NCI-H2227 treated with DMSO at 0.1 percent for 48 hours (cell line): Measurements from ENCODE around the gene TACSTD2.
"Not testable (repeated sequence)": the region's sequence is repeated elsewhere in the genome, so short reads cannot be mapped to it uniquely, and the experiment has no call there.

Source experiments
- DNase-seq: peaks from one replicate; lab custom pipeline; 2025; lab: John Stamatoyannopoulos, UW

The TACSTD2 gene

DNA sequence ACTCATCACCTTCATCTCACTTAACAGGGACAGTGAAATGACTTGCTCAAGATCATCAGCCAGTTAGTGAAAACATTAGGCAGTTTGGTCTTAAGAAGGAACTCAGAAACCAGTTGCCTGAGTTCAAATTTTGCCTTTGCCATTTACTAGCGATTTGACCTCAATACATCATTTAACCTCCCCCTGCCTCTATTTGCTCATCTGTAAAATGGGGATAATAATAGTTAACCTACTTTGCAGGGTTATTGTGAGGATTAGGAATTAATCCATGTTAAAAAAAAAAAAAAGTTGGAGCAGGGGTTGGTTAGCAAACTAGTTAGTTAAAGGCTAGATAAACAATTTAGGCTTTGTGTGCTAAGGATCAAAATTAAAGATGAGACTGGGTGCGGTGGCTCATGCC lies 10.6 kb upstream of the TACSTD2 start:
- no peak for DNase-seq

DNA sequence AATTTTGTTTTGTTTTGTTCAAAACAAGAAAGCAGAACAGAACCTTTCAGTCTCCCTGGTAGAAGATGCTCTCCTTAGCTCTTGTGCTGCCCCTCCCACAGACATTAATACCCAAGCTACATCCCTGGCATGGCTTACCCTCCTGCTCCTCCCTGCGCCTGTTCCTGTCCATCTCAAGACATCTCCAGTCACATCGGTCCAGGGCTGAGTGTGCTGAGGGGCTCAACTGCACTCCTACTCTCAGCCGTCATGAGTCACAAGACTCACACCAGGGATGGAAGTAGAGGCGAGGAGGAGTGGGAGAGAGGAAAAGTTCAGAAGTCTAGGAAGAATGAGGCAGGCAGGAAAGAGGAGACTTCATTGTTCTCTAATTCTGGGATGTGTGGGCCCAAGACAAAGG lies 9.2 kb upstream of the TACSTD2 start:
- DNase-seq = no peak

DNA sequence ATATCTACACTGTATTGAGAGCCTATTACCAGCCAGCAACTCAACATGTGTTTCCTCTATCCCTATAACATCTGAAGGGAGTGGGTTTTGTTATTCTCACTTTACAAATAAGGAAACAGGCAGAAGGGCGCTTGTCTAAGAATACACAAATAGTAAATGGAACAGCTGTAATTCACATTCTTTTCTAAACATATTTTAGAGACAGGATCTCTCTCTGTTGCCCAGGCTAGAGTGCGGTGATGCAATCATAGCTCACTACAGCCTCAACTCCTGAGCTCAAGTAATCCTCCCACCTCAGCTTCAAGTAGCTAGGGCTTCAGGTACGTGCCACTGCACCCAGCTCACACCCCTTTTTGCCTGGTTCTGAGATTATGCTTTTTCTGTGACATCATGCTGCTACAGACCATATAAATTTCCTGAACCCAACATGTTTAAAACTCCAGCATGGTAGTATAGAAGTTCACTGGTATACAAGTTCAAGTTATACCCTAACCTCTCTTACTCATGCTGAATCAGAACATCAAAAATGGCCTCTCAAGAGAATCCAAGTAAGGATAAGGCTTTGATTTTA lies 8.6 kb upstream of the TACSTD2 start:
- no peak for DNase-seq

DNA sequence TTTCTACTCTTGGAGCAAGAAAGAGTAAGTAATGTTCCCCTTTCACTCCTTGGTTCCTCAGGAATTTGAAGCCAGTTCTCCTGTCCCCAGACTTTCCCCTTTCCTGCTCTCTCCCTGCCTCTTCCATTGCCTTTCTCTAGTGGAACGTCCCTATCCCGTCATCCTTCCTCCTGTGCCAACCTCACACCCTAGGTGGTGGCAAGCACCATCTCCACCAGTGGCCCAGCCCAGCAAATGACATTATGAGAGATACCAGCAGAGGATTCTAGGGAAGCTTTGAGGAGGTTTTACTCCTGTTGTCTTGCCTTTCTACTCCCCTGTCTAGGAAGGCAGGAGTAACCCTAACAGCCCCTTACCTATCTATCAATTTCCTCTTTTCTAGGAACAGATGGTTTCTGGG lies 8.1 kb upstream of the TACSTD2 start:
- no peak for DNase-seq

DNA sequence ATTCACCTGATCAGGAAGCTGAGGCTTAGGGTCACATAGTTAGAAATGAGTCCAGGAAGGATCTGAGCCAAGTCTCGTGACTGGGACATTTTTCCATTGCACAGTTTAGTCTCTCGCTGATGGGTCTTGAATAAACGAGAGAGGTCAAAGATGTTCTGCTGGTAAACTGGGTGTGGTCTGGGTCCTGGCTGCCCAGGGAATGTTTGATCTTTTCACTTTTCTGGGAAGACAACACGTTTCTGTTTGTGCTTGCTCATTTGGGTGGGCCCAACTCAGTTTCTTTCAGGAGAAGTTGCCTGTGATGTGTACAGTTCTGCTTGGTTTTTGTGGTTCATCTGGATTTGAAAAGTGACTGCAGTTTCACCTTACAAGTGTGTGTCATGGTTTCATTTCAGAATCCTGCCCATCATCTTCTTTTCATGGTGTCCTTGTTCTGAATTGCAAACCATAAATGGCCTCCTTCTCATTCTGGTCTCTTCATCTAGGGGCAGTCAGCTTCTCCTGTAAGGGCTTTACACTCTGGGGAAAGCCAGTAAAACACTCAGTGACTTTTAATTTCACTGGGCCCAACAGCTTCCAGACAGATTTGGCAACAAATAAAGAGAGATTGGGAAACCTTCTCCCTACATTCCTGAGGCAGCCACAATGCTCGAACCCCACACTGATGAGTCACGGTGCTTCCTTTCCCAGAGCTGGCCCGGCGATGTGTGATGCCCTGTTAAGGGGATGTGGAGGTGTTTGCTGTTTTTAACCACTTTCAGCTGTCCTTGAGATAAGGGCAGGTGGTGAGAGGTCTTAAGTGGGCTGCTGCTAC lies 7.2 kb upstream of the TACSTD2 start:
- no peak for DNase-seq

DNA sequence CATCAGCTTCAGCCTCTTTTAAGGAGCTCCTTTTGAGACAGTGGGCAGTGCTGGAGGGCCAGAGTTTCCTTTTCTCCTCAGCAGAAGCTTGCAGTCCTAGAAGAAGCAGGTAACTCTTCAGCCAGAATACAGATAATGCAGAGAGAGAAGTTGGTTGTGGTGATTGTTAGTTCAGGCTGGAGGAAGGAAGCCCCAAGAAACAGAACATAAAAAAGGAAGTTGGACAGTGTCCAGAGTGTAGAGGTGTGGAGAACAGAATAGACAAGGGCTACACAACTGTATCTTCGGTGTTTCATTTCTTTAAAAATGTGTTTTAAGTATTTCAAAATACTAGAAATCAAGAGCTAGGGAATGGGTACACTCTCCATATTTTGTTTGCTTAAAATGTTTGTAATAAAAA lies 6.4 kb upstream of the TACSTD2 start:
- DNase-seq = no peak

DNA sequence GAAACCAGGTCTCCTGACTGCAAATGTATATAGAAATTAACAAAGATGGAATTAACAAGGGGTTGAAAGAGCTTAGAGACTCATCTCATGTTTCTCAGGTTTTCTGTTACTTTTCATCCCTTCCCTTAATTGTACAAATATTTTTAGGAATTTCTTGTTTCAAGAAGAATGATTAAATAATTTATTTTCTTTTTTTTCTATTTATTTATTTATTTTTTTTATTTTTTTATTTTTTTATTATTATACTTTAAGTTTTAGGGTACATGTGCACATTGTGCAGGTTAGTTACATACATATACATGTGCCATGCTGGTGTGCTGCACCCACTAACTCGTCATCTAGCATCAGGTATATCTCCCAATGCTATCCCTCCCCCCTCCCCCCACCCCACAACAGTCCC lies 5.1 kb upstream of the TACSTD2 start:
- not testable (repeated sequence) for DNase-seq

DNA sequence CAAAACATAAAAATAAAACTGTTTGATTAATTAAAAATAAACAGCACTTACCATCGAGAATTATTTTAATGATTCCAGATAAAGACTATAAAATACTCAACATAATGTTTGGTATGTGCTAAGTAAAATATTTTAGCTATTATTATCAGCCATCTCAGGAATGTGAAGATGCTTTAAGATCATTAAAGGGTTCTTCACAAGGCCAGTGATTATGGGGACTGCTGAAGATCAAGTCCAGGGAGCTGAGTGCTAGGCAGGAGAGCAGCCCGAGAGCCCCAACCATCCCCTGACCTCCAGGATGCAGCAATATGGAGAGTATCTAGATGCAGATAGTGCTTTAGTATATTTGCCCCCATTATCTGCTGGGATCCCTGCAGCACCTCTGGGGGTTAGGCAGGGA lies 4.6 kb upstream of the TACSTD2 start:
- no peak for DNase-seq

DNA sequence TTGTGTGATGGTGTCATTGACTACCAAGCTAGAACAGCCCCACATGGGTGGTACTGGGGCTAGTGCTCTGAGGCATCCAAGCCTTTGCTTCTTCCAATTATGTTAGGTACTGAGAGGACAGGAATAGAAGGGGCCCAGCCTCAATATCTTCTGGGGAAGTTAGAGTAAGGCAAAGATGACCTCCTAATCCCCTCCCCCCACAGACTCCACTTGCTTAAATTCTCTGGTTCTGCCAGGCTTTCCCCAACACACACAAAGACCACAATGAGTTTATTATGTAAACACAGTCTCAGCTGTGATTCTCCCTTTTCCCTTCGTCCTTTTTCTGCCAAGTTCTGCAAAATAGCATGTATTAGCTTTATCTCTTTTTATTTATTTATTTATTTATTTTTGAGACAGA lies 3.1 kb upstream of the TACSTD2 start:
- DNase-seq = no peak

DNA sequence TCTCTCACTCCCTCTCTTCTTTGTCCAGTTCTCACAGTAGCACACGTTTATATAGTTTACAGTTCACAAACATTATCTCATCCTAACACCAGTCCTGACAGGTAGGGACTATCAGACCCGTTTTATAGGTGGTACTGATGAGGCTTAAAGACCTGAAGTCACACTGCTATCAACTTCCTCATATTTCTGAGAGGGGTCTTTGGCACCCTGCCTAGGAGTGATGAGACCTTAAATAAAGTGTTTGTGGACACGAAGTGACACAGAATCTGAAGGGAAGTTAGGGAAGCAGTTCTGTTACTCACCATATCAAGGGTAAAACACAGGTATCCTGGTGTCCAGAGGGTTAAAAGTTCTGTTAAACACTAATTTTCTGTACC lies 590 bp upstream of the TACSTD2 start:
- no peak for DNase-seq

DNA sequence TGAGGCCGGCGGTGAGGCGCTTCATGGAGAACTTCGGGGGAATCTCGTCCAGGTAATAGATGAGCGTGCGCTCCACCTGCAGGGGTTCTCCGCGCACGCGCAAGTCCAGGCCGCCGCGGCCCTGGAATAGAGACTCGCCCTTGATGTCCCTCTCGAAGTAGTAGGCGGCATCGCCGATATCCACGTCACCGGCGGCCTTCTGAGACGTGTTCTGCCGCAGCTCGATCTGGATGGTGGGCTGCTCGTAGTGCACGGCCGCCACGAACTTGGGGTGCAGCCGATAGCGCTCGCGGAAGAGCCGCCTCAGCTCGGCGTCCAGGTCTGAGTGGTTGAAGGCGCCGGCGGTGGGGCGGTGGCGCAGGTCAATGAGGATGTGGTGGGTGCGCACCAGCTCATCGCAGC lies 726 bp downstream of the TACSTD2 start:
- DNase-seq = no peak

DNA sequence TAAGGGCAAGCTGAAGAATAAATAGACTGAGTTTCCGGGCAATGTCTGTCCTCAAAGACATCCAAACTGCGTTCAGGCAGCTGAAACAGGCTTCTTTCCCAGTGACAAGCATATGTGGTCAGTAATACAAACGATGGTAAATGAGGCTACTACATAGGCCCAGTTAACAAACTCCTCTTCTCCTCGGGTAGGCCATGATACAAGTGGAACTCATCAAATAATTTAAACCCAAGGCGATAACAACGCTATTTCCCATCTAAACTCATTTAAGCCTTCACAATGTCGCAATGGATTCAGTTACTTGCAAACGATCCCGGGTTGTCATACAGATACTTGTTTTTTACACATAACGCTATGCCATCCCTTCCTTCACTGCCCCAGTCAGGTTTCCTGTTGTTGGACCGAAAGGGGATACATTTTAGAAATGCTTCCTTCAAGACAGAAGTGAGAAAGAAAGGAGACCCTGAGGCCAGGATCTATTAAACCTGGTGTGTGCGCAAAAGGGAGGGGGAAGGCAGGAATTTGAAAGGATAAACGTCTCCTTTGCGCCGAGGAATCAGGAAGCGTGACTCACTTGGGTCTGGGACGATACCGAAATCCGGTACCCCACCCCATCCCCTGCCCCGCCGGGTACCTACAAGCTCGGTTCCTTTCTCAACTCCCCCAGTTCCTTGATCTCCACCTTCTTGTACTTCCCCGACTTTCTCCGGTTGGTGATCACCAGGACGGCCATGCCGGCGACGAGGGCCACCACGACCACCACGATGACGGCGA lies 1.3 kb downstream of the TACSTD2 start:
- no peak for DNase-seq

DNA sequence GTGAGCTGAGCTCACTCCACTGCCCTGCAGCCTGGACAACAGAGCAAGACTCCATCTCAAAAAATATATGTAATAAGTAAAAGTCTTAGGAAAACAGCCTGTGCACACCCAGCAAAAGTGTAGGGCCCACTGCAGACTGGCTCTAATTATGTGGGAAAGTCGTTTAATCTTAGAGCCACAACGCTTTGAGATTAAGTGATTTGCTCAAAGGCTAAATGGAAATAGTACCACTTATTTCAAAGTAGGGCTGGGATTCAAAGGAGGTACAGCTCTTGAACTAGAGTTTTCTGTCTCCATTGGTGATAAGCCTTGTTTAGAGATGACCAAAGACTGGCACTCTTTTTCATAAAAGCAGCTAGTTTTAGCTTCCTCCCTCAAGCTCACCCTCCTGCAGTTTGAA lies 2.2 kb downstream of the TACSTD2 start:
- DNase-seq = no peak

DNA sequence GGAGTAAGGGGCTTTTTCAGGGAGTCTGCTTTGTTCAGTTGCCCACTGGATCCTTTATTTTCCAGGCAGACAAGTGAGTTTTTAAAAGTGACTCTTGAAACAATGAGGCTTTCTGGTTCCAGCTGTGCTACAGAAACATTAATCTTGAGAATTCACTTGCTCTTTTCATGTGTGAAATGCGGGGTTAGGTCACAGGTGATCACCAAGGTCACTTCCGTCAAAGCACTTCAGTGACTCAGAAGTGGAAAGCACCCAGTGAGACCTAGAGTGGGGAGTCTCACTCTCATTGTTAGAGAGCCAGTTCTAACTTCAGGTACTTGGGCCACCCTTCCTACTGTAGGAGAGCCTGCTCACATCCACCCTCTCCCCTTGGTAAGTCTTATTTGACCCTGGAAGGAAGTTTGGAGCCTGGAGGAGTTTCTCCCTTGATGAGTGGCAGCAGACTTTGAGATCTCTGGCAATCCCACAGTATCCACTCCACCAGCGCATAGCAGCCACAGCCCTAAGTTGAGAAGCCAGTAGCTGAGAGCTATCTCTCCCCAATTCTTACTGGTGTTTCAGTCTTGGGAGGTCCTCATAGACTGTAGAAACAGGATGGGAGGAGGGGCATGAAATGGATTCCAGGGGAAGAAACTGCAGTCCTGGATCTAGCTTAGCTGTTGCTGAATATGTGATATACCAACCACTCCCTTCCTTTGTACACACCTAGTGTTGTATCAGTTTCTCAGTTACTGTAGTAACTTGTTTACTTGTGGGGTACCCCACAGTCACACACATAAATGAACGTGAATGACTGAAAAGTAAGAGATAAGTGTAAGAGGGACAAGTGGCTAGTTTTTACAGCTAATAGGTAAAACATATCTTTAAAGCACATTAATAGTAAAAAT lies 3.1 kb downstream of the TACSTD2 start:
- DNase-seq = no peak

DNA sequence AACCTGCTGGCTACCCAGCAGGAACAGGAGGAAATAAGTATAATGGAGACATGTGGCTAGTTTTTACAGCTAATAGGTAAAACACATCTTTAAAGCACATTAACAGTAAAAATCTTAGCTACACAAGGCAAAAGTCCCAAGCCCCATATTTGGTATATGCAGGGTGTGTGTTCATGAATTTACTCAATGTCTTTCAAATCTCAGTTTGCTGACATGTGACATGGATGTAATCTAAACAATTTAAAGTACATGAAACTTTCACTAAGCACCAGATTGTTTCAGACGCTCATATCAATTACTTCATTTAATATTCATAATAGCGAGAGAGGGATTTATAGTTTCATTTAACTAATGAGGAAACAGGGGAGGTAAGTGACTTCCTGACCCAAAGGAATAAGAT lies 3.9 kb downstream of the TACSTD2 start:
- DNase-seq = no peak

DNA sequence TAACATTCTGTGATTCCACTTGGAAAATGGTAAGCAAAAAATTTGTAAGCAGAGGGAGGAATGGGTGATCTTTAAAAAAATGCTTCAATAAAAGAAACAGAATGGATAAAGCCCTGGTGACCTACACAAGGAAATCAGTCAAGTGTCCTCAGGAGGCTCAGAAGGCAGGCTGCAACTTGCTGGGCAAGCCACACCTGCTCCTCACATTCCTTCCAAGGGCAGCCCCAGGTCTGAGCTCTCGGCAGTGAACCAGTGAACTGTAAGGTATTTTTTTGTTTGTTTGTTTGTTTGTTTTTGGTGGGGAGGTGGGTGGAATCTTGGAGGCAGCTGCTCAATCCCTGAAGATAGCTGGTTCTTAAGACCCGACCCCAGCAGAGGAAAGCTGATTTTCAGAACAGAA lies 4.4 kb downstream of the TACSTD2 start:
- DNase-seq = no peak

DNA sequence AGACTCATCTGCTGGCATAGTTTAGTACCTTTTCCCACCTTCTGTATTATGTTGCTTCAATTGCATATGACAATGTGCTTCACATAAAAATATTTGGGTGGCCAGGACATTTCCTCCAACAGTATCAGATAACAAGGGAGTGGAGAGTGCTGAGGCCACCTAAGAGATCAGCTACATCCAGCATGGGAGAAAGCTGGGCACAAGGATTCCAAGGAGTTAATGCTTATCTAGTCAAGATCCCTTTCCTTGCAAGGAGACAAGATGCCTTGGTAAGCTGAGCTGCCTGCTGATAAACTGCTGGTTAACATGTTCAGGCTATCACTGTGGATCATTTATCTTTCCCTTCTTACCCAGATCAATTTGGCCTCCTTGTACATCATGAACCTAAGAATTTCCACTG lies 5.4 kb downstream of the TACSTD2 start:
- no peak for DNase-seq

DNA sequence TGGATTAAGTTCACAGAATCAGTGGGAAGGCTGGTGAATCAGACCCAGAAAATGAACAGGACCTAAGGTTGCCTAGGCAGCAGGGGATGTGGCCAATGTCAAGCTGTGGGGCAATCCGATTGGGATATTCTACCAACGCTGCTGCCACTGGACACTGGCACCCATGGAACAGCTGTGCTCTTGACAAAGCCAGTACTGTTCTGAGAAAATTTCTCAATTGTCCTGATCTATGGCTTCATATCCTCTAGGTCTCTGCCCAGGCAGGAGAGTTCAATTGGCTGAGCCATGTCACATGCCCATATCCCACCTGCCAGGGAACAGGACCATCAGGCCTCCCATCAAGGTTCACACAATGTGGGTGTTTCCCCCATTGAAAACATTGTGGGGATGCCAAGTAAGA lies 6.2 kb downstream of the TACSTD2 start:
- DNase-seq = no peak

DNA sequence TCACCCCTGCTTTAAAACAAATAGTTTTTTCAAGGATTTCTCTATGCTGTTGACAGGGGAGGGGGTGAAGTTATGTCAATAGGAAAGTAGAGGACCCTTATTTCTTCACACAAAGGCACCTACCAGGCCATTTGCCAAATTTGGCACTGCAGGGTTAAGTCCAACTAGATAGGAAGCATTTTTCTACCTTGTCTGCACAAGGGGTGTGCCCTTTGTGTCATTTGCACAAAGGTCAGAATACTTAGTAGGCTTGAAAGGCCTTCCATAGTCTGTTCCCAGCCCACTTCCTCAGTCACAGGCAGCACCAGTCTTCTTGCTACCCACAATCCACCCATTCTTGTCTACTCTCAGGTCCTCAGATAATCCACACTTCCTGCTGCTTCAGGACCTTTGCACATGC lies 7.0 kb downstream of the TACSTD2 start:
- no peak for DNase-seq

DNA sequence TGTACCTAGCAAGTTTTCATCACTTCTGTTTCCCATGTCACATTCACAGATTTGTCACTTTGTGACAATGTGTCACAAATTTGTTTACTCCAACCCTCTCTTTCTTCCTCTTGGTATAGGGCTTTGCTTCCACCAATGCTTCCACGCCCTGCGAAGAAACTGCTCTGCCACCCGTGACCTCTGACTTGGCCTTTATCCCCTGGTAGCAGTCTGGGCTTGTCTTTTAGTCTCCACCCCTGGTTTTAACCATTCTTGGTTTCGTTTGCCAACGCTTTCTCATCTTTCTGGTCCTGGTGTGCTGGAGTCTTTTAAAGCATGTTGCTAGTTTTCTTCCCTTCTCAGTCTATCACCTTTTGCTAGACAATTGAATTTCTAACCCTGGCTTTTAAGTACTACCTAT lies 8.1 kb downstream of the TACSTD2 start:
- no peak for DNase-seq

DNA sequence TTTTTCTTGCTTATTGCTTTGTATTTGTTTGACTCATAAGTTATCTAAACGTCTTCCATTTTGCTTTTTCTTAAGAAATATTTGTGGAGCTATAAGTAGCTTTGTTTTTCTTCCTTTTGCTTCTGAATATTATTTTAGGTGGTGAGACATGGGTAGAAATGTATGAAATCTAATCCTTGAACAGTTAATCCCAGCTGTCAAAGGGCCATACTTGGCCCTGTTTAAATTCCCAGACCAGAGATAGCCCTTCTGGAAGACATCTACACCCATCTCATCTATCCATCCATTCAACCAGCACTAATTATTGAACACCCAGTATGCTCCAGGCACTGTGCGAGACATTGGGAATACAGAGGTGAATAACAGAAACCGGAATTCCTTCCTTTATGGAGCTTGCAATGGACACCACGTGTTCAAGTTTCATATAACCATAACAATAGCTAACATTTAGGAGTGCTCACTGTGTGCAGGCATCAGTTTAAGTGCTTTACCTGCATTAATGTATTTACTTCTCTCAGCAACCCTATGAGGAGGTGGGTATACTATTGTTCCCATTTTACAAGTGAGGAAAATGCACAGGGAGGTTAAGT lies 8.7 kb downstream of the TACSTD2 start:
- DNase-seq = no peak

DNA sequence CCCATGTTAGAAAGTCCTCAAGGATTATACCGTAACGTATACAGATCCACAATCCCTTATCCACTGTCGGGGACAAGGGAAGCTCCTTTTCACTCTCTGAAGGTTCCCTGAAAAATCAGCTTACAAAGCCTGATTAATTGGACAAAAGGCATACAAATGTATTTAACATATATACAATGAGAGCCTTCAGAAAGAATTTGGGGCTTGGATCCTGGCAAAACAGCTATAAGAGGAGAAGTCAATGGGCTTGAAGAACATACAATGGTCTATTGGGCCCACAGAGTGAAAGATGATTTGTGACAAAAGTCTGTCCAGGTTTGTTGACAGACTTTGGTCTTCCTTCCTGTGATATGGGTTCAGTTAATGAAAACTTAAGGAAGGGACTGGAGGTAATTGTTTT lies 10.7 kb downstream of the TACSTD2 start:
- no peak for DNase-seq
